Fibroblast of peridontal ligament (primary cell): ENCODE measurements around the gene GPHA2.

Experiments
- DNase-seq: peaks from one replicate; pipeline ENCODE4 v3.0.0-alpha.2; 2010; ENCODE audit errors: extremely low read depth

The GPHA2 gene

GRCh38 chr11:64891215-64891848 lies 44.4 kb downstream of the GPHA2 start:
- DNase-seq = no peak

- no peak for DNase-seq
These were observed 45.2 kb downstream of the GPHA2 start for GRCh38 chr11:64890522-64890939.

DNA sequence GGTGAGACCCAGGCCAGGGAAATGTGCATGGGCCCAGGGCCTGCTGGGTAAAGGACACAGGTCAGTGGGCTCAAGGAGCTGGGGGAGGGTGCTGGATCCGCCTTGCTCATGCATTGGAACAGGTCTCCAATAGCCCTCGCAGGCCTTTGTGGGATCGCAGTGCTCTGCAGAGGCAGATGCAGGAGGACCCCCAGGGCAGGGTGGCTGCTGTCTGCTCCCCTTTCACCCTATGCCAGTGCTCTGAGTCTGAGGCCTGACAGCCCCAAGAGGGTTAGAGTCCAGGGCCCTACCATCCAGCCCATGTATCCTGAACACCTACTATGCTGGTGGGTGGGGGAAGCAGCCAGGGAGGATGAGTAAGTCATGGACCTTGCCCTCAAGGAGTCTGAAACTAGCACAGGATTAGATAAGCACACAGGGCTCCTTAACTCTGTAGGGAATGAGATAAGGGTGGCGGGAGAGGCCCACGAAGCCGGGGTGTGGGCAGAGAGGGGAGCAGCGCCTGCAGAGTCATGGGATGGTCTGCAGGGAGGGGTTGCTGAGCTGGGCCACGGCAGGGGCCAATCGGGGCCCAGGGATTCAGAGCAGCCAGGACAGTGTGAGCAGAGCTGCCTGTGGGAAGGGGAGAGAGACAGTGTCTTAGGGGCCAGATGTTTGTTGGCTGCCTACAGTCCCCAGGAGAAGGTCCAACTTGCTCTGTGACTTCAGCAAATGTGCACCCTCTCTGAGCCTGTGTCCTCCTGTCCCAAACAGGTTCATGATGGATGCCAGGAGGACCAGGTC lies 46.8 kb downstream of the GPHA2 start:
- no peak for DNase-seq

DNA sequence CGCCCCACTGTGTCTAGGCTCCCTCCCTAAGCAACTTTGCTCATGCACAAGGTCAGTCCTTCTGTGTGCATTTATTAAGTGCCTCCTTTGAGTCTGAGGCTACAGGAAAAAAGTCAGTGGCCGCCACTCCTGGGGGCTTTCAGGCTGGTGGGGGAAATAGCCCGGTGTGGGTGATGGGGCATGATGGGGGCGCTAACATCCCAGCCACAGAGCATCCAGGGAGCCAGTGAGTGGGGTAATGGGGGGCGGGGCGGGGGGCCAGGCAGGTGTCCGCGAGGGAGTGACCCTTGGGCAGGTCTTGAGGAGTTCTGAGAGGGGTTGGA lies 47.3 kb downstream of the GPHA2 start:
- DNase-seq = no peak

DNA sequence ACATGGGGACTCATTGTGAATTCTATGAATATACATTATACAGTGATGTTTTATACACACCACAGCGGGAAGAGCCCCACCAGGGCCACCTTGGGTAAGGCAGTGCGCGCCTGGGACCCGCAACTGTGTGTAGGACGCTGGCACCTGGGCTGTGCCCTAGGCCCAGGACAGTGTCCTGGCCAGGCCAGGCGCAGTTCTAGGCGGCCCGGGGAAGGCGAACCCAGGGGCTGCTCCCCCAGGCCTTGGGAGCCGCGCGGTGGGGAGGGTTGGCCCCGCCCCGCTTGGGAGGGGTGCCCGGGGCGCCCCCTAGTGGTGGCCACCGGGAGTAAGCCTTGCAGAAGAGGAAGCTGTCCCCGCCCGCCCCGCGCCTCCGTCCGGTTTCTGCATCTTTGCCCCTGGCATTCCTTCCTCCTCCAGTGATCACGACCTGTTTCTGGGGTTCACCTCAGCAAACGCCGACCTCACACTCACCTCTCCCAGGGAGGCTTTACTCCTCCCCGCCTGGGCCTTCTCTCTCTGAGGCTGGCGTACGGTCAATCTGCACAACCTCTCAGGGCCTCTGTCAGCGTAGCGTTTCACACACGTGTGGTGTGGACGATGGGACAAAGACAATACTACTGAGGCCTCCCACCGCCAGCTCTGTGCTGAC lies 47.8 kb downstream of the GPHA2 start:
- DNase-seq = peak; percentile 39

DNA sequence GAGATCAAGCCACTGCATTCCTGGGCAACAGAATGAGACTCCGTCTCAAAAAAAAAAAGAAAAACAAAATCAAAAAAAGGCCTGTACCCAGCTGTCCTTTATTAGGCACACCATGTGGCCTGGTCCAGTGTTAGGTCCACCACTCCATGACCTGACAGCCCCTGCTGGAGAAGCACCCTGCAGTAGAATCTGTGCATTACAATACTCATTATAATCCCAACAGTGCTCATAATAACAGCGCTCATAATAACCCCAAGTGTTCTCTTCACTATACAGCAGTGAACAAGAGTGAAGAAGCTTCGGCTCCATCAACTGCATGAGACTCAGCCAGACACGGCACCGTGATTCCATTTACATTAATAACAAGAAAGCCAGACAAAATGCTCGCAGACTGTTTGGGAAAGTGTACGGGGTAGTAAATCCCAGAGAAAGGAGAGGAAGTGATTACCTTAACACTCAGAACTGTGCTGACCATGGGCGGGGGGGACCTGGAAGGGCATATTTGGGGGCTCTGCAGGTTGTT lies 48.4 kb downstream of the GPHA2 start:
- no peak for DNase-seq

DNA sequence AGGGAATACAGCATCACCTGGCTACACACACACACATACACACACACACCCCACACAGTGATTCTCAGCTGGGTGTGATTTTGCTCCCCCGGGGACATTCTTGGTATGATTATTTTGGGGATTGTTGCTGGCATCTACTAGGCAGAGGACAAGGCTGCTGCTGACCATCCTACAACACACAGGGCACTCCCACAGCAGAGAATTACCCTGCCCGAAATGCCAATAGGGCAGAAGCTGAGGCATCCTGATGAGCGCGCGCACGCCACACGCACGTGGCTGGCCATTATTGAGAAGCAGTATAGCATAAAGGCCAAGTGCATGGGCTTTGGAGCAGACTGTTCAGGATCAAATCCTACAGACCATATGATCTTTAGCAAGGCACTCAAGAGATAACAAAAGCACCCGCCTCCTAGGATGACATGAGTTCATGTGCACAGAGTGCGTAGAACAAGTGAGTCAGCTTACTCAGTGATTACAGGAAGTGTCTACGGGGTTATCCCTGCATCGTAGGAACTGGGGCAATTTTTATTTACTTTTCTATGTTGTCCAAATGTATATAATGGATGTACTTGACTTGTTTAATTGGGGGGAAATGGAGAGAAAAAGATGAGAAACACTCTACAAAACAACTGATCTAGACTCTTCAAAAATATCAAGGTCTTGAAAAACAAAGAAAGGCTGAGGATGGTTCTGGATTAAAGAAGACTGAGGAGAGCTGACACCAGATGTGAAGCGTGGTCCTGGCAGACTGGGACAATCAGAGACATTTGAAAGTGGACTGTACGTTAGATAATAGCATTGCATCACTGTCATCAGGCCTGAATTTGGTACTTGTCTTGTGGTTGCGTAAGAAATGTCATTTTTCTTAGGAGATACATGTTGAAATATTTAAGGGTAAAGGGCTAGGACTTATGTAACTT lies 50.1 kb downstream of the GPHA2 start:
- peak; percentile 73 for DNase-seq
